IPS DF 4.7 (cell line): ENCODE measurements around the gene ARHGEF4.

Experiments
- DNase-seq: peaks from one replicate; pipeline ENCODE4 v3.0.0-alpha.2; 2013; ENCODE audit warnings: low spot score; ENCODE audit errors: extremely low read depth

The ARHGEF4 gene

DNA sequence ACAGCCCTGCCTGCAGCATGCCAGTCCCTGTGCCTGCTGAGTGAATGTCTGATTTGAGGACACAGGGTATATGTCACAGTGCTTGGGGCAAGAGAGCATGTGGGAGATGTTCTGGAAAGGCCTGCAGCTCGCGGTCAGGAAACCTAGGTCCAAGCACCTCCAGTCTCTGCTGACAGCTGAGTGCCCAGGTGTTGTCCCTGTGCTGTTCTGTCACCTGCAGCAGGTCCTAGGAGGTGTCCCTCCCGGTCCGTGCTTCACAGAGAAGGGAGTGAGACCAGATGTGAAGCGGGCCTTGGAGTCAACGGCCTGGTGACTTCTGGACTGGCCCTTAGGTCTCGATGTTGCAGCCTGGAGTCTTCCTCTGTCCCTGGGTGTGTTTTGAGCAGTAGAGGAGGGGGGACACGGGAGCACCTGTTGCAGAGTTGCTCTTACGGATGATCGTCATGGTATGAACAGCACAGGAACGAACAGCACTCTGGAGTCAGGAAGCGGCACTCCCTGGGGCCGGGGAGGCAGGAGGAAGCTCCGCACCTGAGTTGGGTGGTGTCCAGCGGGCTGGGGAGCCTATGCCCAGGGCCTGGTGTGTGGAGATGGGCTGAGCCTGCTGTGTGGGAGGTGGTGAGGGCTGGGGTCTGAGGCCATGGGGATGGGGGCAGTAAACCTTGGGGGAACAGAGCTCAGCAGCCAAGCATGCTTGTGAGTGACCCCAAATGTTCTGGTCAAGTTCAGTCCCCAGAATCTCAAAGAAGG, 21.6 kb upstream of the ARHGEF4 start:
- DNase-seq: no peak

GRCh38 chr2:130818809-130819208, 17.9 kb upstream of the ARHGEF4 start:
- no peak for DNase-seq

DNA sequence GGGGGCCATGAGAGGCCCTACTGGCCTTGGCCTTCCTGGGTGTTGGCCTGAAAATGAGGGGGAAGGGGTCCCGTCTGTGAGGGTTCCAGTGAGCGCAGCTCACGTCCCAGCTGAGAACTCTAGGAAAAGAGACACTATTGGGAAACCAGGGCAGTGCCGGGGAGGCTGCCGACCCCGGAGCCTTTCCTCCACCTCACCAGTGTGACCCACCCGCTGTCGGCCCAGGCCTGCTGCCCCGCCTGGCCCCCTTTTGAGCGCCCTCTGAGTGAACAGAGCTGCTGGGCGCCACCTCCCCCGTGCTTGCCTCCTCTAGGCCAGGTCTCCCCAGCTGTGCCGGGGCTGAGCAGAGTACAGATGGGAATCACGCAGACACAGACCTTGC, 17.5 kb upstream of the ARHGEF4 start:
- no peak for DNase-seq

GRCh38 chr2:130819608-130820278, 17.0 kb upstream of the ARHGEF4 start:
- DNase-seq: no peak

DNA sequence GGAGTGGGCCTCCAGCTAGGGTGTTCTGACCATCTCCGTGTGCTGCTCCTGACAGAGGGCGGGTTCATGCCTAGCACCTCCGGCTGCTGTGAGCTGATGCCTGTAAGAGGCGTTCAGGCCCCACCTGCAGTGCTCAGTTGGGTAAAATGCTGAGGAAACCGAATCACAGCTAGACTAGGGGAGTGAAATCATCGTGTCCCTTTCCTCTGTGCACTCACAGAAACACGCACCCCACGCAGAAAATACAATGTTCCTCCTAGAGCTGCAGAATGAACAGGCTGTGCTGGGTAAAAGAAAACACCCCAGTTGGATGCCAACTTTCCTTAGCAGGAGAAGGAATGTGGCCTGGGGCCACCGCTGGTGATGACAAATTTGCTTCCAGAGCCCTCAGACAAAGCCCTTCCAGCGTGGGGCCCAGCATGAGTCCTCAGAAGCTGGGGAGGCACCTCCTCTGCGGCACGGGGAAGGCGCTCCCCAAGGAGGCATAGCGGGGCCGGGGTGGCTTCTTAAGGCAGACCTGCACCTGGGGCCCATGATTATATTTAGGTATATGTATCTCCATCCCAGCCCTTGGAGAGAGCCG, 16.3 kb upstream of the ARHGEF4 start:
- no peak for DNase-seq

DNA sequence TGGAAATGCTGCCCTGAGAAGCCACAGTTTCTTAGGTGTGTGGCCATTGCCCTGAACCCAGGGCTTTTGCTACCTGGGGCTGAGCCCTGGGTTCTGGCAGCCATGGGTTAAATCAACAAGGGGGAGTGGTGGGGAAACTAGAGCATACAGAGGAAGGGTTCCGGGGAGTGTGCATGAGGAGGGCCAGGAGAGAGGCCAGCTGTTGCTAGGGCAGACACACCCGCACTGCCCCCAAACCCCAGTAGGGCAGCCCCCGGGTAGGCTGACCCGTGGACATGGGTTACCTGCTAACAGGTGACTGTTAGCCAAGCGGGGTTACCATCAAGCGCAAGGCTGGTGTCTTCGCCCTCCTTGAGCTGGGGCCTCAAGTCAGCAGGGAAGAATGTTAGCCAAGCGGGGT, 14.8 kb upstream of the ARHGEF4 start:
- DNase-seq: no peak

- DNase-seq: no peak
Measured at GRCh38 chr2:130822766-130823165, 13.9 kb upstream of the ARHGEF4 start.

- no peak for DNase-seq
Measured at GRCh38 chr2:130823171-130823885, 13.4 kb upstream of the ARHGEF4 start.

- no peak for DNase-seq
Measured at GRCh38 chr2:130823886-130824491, 12.7 kb upstream of the ARHGEF4 start.

DNA sequence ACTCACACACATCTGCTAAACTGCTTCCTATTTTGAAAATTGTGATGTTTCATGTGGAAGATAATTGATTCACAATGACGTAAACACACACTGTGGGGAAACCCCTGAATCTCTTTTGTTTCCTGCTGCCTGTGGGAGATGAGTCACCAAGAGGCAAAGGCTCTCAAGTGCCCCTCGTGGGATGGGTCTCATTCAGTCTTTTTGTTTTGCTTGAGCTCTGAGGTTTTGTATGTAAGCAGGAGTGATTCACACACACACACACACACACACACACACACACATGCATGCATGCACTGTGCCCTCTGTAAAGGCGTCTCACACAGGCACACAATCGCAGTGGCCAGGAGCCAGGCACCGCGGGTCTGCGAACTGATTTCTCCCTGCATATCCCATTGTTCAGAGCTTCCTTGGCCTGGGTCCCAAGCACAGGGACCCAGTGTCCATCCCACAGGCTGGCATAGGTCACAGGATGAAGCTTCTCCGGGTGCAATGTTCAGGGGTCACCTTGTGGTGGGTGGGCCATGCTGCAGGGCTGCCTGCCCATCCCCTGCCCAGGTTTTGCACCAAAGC, 12.1 kb upstream of the ARHGEF4 start:
- no peak for DNase-seq

GRCh38 chr2:130825231-130825965, 11.3 kb upstream of the ARHGEF4 start:
- DNase-seq: no peak

DNA sequence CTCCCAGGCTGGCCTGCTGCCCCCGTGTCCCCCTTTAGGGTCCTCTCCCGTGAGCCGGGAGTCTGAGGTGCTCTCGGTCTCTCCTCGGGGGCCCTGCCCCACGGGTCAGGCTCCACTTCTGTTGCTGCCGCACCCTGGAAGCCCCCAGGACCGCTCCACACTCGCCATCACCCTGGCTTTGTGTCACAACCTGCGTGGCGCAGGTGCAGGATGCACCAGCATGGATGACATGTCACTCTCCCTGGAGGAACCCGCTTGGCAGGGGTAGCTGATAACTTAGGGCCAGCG, 10.8 kb upstream of the ARHGEF4 start:
- DNase-seq: no peak

GRCh38 chr2:130826419-130826818, 10.3 kb upstream of the ARHGEF4 start:
- DNase-seq: no peak

- DNase-seq: no peak
Measured at GRCh38 chr2:130826821-130827501, 9.8 kb upstream of the ARHGEF4 start.

GRCh38 chr2:130827502-130828251, 9.0 kb upstream of the ARHGEF4 start:
- no peak for DNase-seq

DNA sequence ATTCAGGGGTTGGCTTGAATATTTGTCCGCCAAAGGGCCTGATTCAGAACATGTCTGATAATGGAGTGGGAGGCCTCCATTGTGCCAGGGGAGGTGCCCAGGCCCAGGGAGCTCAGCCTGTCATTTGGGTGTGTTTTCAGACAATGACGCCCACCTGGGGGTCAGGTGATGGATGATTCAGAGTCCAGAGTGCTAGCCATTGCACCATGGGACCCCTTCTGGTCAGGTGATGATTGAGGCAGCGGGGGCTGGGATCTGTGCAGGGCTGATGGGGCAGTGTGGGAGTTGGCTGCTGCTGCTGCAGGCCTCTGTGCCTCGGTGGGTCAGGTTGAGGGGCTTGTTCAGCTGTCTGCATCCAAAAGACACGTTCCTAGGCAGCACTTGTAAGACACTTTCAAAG, 8.3 kb upstream of the ARHGEF4 start:
- DNase-seq: no peak

DNA sequence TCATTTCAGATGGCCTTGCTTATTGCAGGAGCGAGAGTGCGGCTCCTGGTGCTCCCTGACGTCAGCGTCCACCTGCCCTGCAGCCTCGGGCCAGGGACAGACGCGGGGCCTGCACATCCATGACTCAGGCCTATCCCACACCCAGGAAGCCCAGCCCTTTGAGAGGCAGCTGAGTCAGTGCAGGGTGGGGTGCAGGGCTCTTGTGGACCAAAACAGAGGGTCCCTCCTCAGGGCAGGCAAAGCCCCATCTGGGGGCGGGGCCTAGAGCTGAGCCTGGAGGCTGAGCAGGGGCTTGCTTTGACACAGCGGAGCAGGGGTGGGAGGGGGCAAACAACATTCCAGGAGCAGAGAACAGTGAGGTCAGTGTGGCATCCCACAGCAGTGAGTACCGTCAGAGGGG, 7.7 kb upstream of the ARHGEF4 start:
- DNase-seq: no peak

GRCh38 chr2:130830538-130830937, 6.2 kb upstream of the ARHGEF4 start:
- no peak for DNase-seq

- DNase-seq: no peak
Measured at GRCh38 chr2:130831356-130831755, 5.4 kb upstream of the ARHGEF4 start.
